HEK293 (cell line): ENCODE results near the gene ANO7.

Source experiments
- CTCF ChIA-PET: fragments of 350-600 bp; formaldehyde crosslinking; extraction: SDS; loops from one replicate; lab custom pipeline; 2021; ENCODE audit warnings: antibody characterized with exemption; lab: Yijun Ruan, JAX
- POLR2A ChIA-PET: fragments of 300-600 bp; formaldehyde crosslinking; extraction: SDS; loops from one replicate; lab custom pipeline; 2020; ENCODE audit warnings: antibody characterized with exemption, inconsistent platforms; lab: Yijun Ruan, JAX
- H3K27ac ChIP-seq: fragments of 200-500 bp; sonication (Bioruptor generic); 2 replicates; pipeline ENCODE4 v1.5.1; 2014; ENCODE audit warnings: low read depth, low read length, control low read depth, inconsistent platforms; ENCODE audit errors: extremely low read depth
- H3K36me3 ChIP-seq, 2 experiments: fragments of 200-500 bp in 1 of 2; sonication (Bioruptor generic) in 1 of 2; 1 replicate in 1 of 2; 2 replicates in 1 of 2; pipeline ENCODE4 v1.5.1; 2014 to 2017; ENCODE audit warnings: inconsistent platforms in 2 of 2, low read length in 2 of 2; ENCODE audit not compliant: control insufficient read depth in 2 of 2, insufficient read depth in 1 of 2
- H3K4me1 ChIP-seq: fragments of 200-500 bp; sonication (Bioruptor generic); 2 replicates; pipeline ENCODE4 v1.5.1; 2014; ENCODE audit warnings: mild to moderate bottlenecking, low read length, inconsistent platforms; ENCODE audit not compliant: control insufficient read depth, insufficient read depth
- H3K4me3 ChIP-seq: 2 replicates; pipeline ENCODE4 v1.5.1; 2011; ENCODE audit warnings: low read depth, mild to moderate bottlenecking, control low read depth, low read length, moderate library complexity
- H3K9me3 ChIP-seq: fragments of 200-500 bp; sonication (Bioruptor generic); 2 replicates; pipeline ENCODE4 v1.5.1; 2014; ENCODE audit warnings: low read depth, low read length, inconsistent platforms; ENCODE audit not compliant: control insufficient read depth, insufficient read depth
- BCL11B ChIP-seq: fragments of 450-650 bp; formaldehyde crosslinking; IDR thresholded peaks from 2 replicates; pipeline ENCODE4 v1.5.1; 2016; ENCODE audit warnings: low read depth, missing biosample characterization, missing genetic modification characterization
- HOXC10 ChIP-seq: sonication (generic); formaldehyde crosslinking; IDR thresholded peaks from 2 replicates; pipeline ENCODE4 v1.8.1; 2023; ENCODE audit warnings: mild to moderate bottlenecking, missing genetic modification reagents
- PATZ1 ChIP-seq: fragments of 450-650 bp; formaldehyde crosslinking; IDR thresholded peaks from 2 replicates; pipeline ENCODE4 v1.5.1; 2016; ENCODE audit warnings: missing biosample characterization, missing genetic modification characterization
- SETDB1 ChIP-seq: IDR thresholded peaks from one replicate; pipeline ENCODE4 v1.6.1; 2017; ENCODE audit warnings: mild to moderate bottlenecking, low read length, moderate library complexity, mixed read lengths; ENCODE audit not compliant: insufficient read length
- ZBTB44 ChIP-seq: fragments of 450-650 bp; IDR thresholded peaks from 2 replicates; pipeline ENCODE4 v1.5.1; 2018; ENCODE audit warnings: missing biosample characterization, mild to moderate bottlenecking, missing genetic modification characterization
- ZNF10 ChIP-seq: fragments of 450-650 bp; formaldehyde crosslinking; IDR thresholded peaks from 2 replicates; pipeline ENCODE4 v1.5.1; 2017; ENCODE audit warnings: missing biosample characterization, missing genetic modification characterization
- ZNF132 ChIP-seq: fragments of 450-650 bp; formaldehyde crosslinking; IDR thresholded peaks from 2 replicates; pipeline ENCODE4 v1.5.1; 2017; ENCODE audit warnings: missing biosample characterization, missing genetic modification characterization, borderline replicate concordance
- ZNF174 ChIP-seq: fragments of 450-650 bp; formaldehyde crosslinking; IDR thresholded peaks from 2 replicates; pipeline ENCODE4 v1.5.0; 2017; ENCODE audit warnings: missing biosample characterization, mild to moderate bottlenecking, missing genetic modification characterization
- ZNF292 ChIP-seq: fragments of 450-650 bp; formaldehyde crosslinking; IDR thresholded peaks from 2 replicates; pipeline ENCODE4 v1.5.1; 2016; ENCODE audit warnings: low read depth, missing biosample characterization, missing genetic modification characterization, borderline replicate concordance
- ZNF311 ChIP-seq: fragments of 450-650 bp; formaldehyde crosslinking; IDR thresholded peaks from 2 replicates; pipeline ENCODE4 v1.5.1; 2017; ENCODE audit warnings: missing biosample characterization, missing genetic modification characterization, borderline replicate concordance
- ZNF335 ChIP-seq: fragments of 450-650 bp; formaldehyde crosslinking; conservative IDR thresholded peaks from 2 replicates; pipeline ENCODE4 v1.5.1; 2016; ENCODE audit warnings: missing biosample characterization, missing genetic modification characterization
- ZNF433 ChIP-seq: fragments of 450-650 bp; formaldehyde crosslinking; IDR thresholded peaks from 2 replicates; pipeline ENCODE4 v1.5.1; 2016; ENCODE audit warnings: missing biosample characterization, missing genetic modification characterization, low read depth
- ZNF510 ChIP-seq: fragments of 450-650 bp; formaldehyde crosslinking; IDR thresholded peaks from 2 replicates; pipeline ENCODE4 v1.5.1; 2018; ENCODE audit warnings: mild to moderate bottlenecking, missing genetic modification characterization, missing biosample characterization; ENCODE audit not compliant: insufficient replicate concordance
- ZNF514 ChIP-seq: fragments of 450-650 bp; formaldehyde crosslinking; IDR thresholded peaks from 2 replicates; pipeline ENCODE4 v1.5.1; 2016; ENCODE audit warnings: missing biosample characterization, missing genetic modification characterization
- ZNF580 ChIP-seq: fragments of 450-650 bp; formaldehyde crosslinking; IDR thresholded peaks from 2 replicates; pipeline ENCODE4 v1.5.1; 2016; ENCODE audit warnings: missing biosample characterization, missing genetic modification characterization
- ZNF629 ChIP-seq: fragments of 450-650 bp; formaldehyde crosslinking; IDR thresholded peaks from 2 replicates; pipeline ENCODE4 v1.5.1; 2017; ENCODE audit warnings: missing biosample characterization, missing genetic modification characterization
- ZNF768 ChIP-seq: fragments of 450-650 bp; formaldehyde crosslinking; IDR thresholded peaks from 2 replicates; pipeline ENCODE4 v1.5.1; 2018; ENCODE audit warnings: missing biosample characterization, mild to moderate bottlenecking, missing genetic modification characterization
- ZNF837 ChIP-seq: fragments of 450-650 bp; formaldehyde crosslinking; IDR thresholded peaks from 2 replicates; pipeline ENCODE4 v1.5.1; 2016; ENCODE audit warnings: missing biosample characterization, missing genetic modification characterization

ANO7 gene

GRCh38 chr2:241252778-241253475 is 64.5 kb downstream of the ANO7 start:
- Histone ChIP-seq H3K27ac (no peak overlapping the region), H3K4me1 (no peaks in the 10 kb centered on the region), H3K4me3 (no peak overlapping the region), H3K9me3 (no peaks in the 10 kb centered on the region), H3K36me3 (peaks cover 62 to 100% of the 10 kb centered on the region in 2 experiments)
- TF ChIP-seq ZBTB44 (tag by site-specific recombination) = no peak
- TF ChIP-seq ZNF510 = no peak
- no peak for TF ChIP-seq ZNF433 (tag by site-specific recombination)
- CTCF ChIA-PET = no interaction called here
- POLR2A ChIA-PET = interaction anchor here (1.3 kb wide), 1 partner anchor 8 kb away, joined by 3 read pairs; no protein-coding TSS in a partner anchor

- Histone ChIP-seq H3K4me3 (no peak overlapping the region), H3K36me3 (peaks cover 73 to 98% of the 10 kb centered on the region in 2 experiments), H3K9me3 (no peaks in the 10 kb centered on the region), H3K27ac (no peak overlapping the region), H3K4me1 (no peaks in the 10 kb centered on the region)
- CTCF ChIA-PET = no interaction called here
- TF ChIP-seq ZNF335 (tag by site-specific recombination) (no peak), ZNF311 (no peak), ZNF837 (tag by site-specific recombination) (no peak), ZNF629 (tag by site-specific recombination) (no peak), ZNF768 (no peak), BCL11B (tag by site-specific recombination) (no peak), HOXC10 (no peak), SETDB1 (no peak), ZNF174 (tag by site-specific recombination) (no peak), ZNF580 (tag by site-specific recombination) (no peak), PATZ1 (tag by site-specific recombination) (no peak), ZNF132 (tag by site-specific recombination) (no peak), ZNF292 (tag by site-specific recombination) (no peak), ZNF514 (no peak), ZNF10 (tag by site-specific recombination) (no peak)
- POLR2A ChIA-PET = interaction anchor here (0.9 kb wide), 1 partner anchor 269 kb away, joined by 3 read pairs; no protein-coding TSS in a partner anchor
Measured at GRCh38 chr2:241254904-241255351, 66.5 kb downstream of the ANO7 start.
